Astrocyte of the spinal cord (primary cell): ENCODE data around the gene C3orf33.
A peak's percentile ranks its signal among the peaks of the same experiment; 100 is the strongest.
"Not testable (repeated sequence)": the region's sequence is repeated elsewhere in the genome, so short reads cannot be mapped to it uniquely, and the experiment has no call there.

ENCODE experiments used
- DNase-seq: peaks from one replicate; pipeline ENCODE4 v3.0.0; 2011; ENCODE audit warnings: low read depth, low spot score
- H3K4me3 ChIP-seq: 2 replicates; pipeline ENCODE4 v1.5.1; 2011; ENCODE audit warnings: low read depth, mild to moderate bottlenecking, low read length, moderate library complexity
- CTCF ChIP-seq: IDR thresholded peaks from 2 replicates; pipeline ENCODE4 v1.5.1; 2012; ENCODE audit warnings: low read depth, mild to moderate bottlenecking, low read length, inconsistent platforms
- in situ Hi-C: cut with HindIII; loops from 2 replicates; pipeline ENCODE4 v1.10.0; 2017; ENCODE audit warnings: low sequenced_read_pairs

C3orf33 gene

GRCh38 chr3:155805802-155806618, at the start of gene C3orf33:
C3orf33 (minus strand) TSS chr3:155806278; CDS start chr3:155806252, 26 bp downstream.
- in situ Hi-C loops: no loop called here
- DNase-seq: peak; percentile 59
- peak within 1 kb of the TSS; percentile 72 for H3K4me3 ChIP-seq
- TF ChIP-seq CTCF: peak; percentile 78

GRCh38 chr3:155854141-155854940, 48.3 kb upstream of the C3orf33 start, which contains the start of gene SLC33A1:
SLC33A1 (minus strand) TSS chr3:155854427; CDS start chr3:155853997, 430 bp downstream.
- TF ChIP-seq CTCF: no peak
- in situ Hi-C loops: no loop called here

GRCh38 chr3:155853214-155854140, 47.4 kb upstream of the C3orf33 start:
- DNase-seq: no peak
- no peak for TF ChIP-seq CTCF
- in situ Hi-C loops: no loop called here
- H3K4me3 ChIP-seq: peak overlapping the region; percentile 99

More at GRCh38 chr3:155854141-155854940, 48.3 kb upstream of the C3orf33 start, which contains the start of gene SLC33A1:
- H3K4me3 ChIP-seq: peak within 1 kb of the TSS; percentile 99
- DNase-seq: peak; percentile 100

- no peak for DNase-seq
- in situ Hi-C loops: no loop called here
- peak overlapping the region; percentile 99 for H3K4me3 ChIP-seq
- no peak for TF ChIP-seq CTCF
Observed at GRCh38 chr3:155852341-155852740, 46.3 kb upstream of the C3orf33 start.

- in situ Hi-C loops, H3K4me3 ChIP-seq, DNase-seq: not testable (repeated sequence)
Observed at GRCh38 chr3:155849404-155849803, 43.3 kb upstream of the C3orf33 start.

- TF ChIP-seq CTCF: no peak
- H3K4me3 ChIP-seq: no peak overlapping the region
- in situ Hi-C loops: no loop called here
Observed at GRCh38 chr3:155847993-155848392, 41.9 kb upstream of the C3orf33 start.

More at GRCh38 chr3:155847993-155848392, 41.9 kb upstream of the C3orf33 start:
- DNase-seq: no peak
